K562 (cell line): Measurements from ENCODE around the gene CREM. TPM values are rescaled to one million over a fixed set of nuclear protein-coding genes. Genes with fewer than 3 reads are reported as not detected.
"Not testable (repeated sequence)": the region's sequence is repeated elsewhere in the genome, so short reads cannot be mapped to it uniquely, and the experiment has no call there.

Experiments
- ATAC-seq: fragments of 200-7000 bp; cut with Tn5 transposase; 3 replicates; pipeline ENCODE4 v1.9.1; 2020; ENCODE audit warnings: moderate library complexity
- BruUV-seq: library from RNA; stranded (reverse); fragments of 400-500 nt; replicated peaks from 2 replicates; lab custom pipeline; 2021; lab: Mats Ljungman, UMichigan
- CTCF ChIA-PET: fragments of 300-600 bp; formaldehyde crosslinking; extraction: SDS; loops from one replicate; lab custom pipeline; 2021; ENCODE audit warnings: low intra/inter-chr PET ratio; lab: Yijun Ruan, JAX
- POLR2A ChIA-PET: fragments of 300-600, 350-650 bp; sonication (Branson Sonifier 250); formaldehyde crosslinking; extraction: SDS; loops from one replicate; lab custom pipeline; 2021; ENCODE audit warnings: antibody characterized with exemption, inconsistent platforms; lab: Yijun Ruan, JAX
- DNase-seq, 4 experiments: peaks; one replicate each; pipeline versions ENCODE4 v3.0.0 to v3.0.0-alpha.2; 2011 to 2018; ENCODE audit warnings: low spot score in 3 of 4, mixed read lengths in 3 of 4; ENCODE audit errors: extremely low read depth in 1 of 4
- FAIRE-seq: peaks from 2 replicates; lab custom pipeline; 2011; peaks lifted over from hg19 to GRCh38; lab: Jason Lieb, UNC
- H2AFZ ChIP-seq: 2 replicates; pipeline ENCODE4 v1.6.0; 2011; ENCODE audit warnings: low read depth, low read length, control low read depth, inconsistent platforms
- H3K27ac ChIP-seq: fragments of 200-600 bp; 3 replicates; pipeline ENCODE4 v1.8.0; 2011; ENCODE audit warnings: low read depth, mild to moderate bottlenecking, control low read depth, inconsistent platforms, low read length, moderate library complexity, mixed read lengths; ENCODE audit errors: extremely low read depth
- H3K27me3 ChIP-seq, 2 experiments: fragments of 300-600 bp in 1 of 2; 2 replicates in 1 of 2; 3 replicates in 1 of 2; pipeline versions ENCODE4 v1.6.0 to v1.8.0; 2011; ENCODE audit warnings: inconsistent platforms in 2 of 2, low read length in 2 of 2, mild to moderate bottlenecking in 1 of 2, mixed read lengths in 1 of 2, moderate library complexity in 1 of 2; ENCODE audit not compliant: control insufficient read depth in 2 of 2, insufficient read depth in 2 of 2
- H3K36me3 ChIP-seq: fragments of 300-600 bp; 3 replicates; pipeline ENCODE4 v1.8.0; 2011; ENCODE audit warnings: mild to moderate bottlenecking, low read length, inconsistent platforms; ENCODE audit not compliant: control insufficient read depth, insufficient read depth
- H3K4me1 ChIP-seq, 2 experiments: fragments of 200-600 bp in 1 of 2; replicated peaks in 1 of 2; 2 replicates in 1 of 2; 3 replicates in 1 of 2; pipeline versions ENCODE4 v1.5.1 to v1.8.0; 2011; ENCODE audit warnings: inconsistent platforms in 2 of 2, low read length in 2 of 2, mild to moderate bottlenecking in 1 of 2, mixed read lengths in 1 of 2, moderate library complexity in 1 of 2; ENCODE audit not compliant: control insufficient read depth in 2 of 2, insufficient read depth in 2 of 2
- H3K4me2 ChIP-seq: 2 replicates; pipeline ENCODE4 v1.6.1; 2011; ENCODE audit warnings: low read length, control low read depth, inconsistent platforms, mixed read lengths; ENCODE audit not compliant: insufficient read depth
- H3K4me3 ChIP-seq: fragments of 200-600 bp; sonication (generic), shearing (Covaris generic); 2 replicates; pipeline ENCODE4 v1.5.1; 2016; ENCODE audit warnings: control low read depth, inconsistent platforms
- H3K79me2 ChIP-seq: fragments of 200-600 bp; 3 replicates; pipeline ENCODE4 v1.8.0; 2011; ENCODE audit warnings: low read length, inconsistent platforms; ENCODE audit not compliant: control insufficient read depth, insufficient read depth
- H3K9ac ChIP-seq, 2 experiments: 2 replicates each; pipeline versions ENCODE4 v1.6.0 to v1.6.1; 2011; ENCODE audit warnings: low read depth in 2 of 2, low read length in 2 of 2, control low read depth in 1 of 2, inconsistent platforms in 1 of 2, mild to moderate bottlenecking in 1 of 2, mixed read lengths in 1 of 2; ENCODE audit not compliant: insufficient read depth in 1 of 2
- H3K9me1 ChIP-seq: one replicate; pipeline ENCODE4 v1.6.0; 2011; ENCODE audit warnings: inconsistent platforms, mild to moderate bottlenecking, low read length, moderate library complexity; ENCODE audit not compliant: control insufficient read depth, insufficient read depth
- H3K9me3 ChIP-seq: replicated peaks from 2 replicates; pipeline ENCODE4 v1.5.1; 2011; ENCODE audit warnings: low read depth, low read length, inconsistent platforms; ENCODE audit not compliant: control insufficient read depth, insufficient read depth
- H4K20me1 ChIP-seq: replicated peaks from 2 replicates; pipeline ENCODE4 v1.6.1; 2011; ENCODE audit warnings: low read length, inconsistent platforms, mixed read lengths; ENCODE audit not compliant: control insufficient read depth, insufficient read depth
- BRCA1 ChIP-seq, 2 experiments: fragments of 450-650 bp in 1 of 2; sonication (generic) in 1 of 2; formaldehyde crosslinking in 1 of 2; IDR thresholded peaks; 2 replicates each; pipeline versions ENCODE4 v1.5.0 to v1.6.1; 2017 to 2020; ENCODE audit warnings: mild to moderate bottlenecking in 1 of 2, missing genetic modification reagents in 1 of 2
- NR2C2 ChIP-seq, 2 experiments: fragments of 200-800 bp in 1 of 2; sonication (Bioruptor generic) in 1 of 2; sonication (generic) in 1 of 2; formaldehyde crosslinking in 1 of 2; IDR thresholded peaks; 2 replicates each; pipeline versions ENCODE4 v1.6.1 to v1.8.0; 2016 to 2022; ENCODE audit warnings: mild to moderate bottlenecking in 1 of 2, missing compliant biosample characterization in 1 of 2, missing genetic modification characterization in 1 of 2, missing genetic modification reagents in 1 of 2
- POLR2G ChIP-seq: fragments of 200-400 bp; formaldehyde crosslinking; IDR thresholded peaks from 2 replicates; pipeline ENCODE4 v1.6.1; 2017; ENCODE audit warnings: low read depth, mild to moderate bottlenecking, antibody characterized with exemption, low read length, moderate library complexity
- WGBS: fragments of 100-300 bp; shearing (Covaris generic); methylation state at CpG from one replicate; pipeline ENCODE4 v1.1.6; 2016; ENCODE audit warnings: low coverage, mixed read lengths; ENCODE audit not compliant: insufficient coverage; ENCODE audit errors: missing lambda C conversion rate; 5-methylcytosine and 5-hydroxymethylcytosine counted together
- in situ Hi-C: fragments of 300-500 bp; cut with MboI; formaldehyde crosslinking; loops from 4 replicates; pipeline ENCODE4 v1.15.0; 2018; ENCODE audit warnings: inconsistent platforms, mixed read lengths
- intact Hi-C: fragments of 100-400 bp; cut with micrococcal nuclease; formaldehyde crosslinking; loops from 2 replicates; pipeline ENCODE4 v1.14.2; 2022
- polyA plus RNA-seq, 8 experiments: library from polyadenylated mRNA; depleted of rRNA in 4 of 8; stranded (reverse) in 5 of 8; unstranded in 3 of 8; fragments of >200 nt; fragmentation: Nextera tagmentation in 2 of 8; fragmentation: Illumina TruSeq in 1 of 8; extraction: Ambion mirVana in 2 of 8; extraction: Trizol in 1 of 8; gene quantifications; 2 replicates each; pipeline versions ENCODE4 v1.2.1 to v1.2.3, GENCODE V29; 2011 to 2014; ENCODE audit warnings: inconsistent platforms in 1 of 8, missing spikeins in 1 of 8
- total RNA-seq, 7 experiments: library from RNA; depleted of rRNA in 6 of 7; stranded (reverse); fragments of >200 nt in 6 of 7; fragmentation: Illumina TruSeq in 2 of 7; extraction: Trizol in 2 of 7; gene quantifications; 2 replicates each; pipeline versions ENCODE4 v1.2.1 to v1.2.3, GENCODE V29; 2011 to 2021; ENCODE audit warnings: low replicate concordance in 1 of 7

CREM gene
- total and polyA plus RNA-seq, 9 of the 15 experiments (the other 6 are each of a cell fraction or from before 2014, with no cell fraction given), result 39.1 to 70.2 (median 48.3) TPM

DNA sequence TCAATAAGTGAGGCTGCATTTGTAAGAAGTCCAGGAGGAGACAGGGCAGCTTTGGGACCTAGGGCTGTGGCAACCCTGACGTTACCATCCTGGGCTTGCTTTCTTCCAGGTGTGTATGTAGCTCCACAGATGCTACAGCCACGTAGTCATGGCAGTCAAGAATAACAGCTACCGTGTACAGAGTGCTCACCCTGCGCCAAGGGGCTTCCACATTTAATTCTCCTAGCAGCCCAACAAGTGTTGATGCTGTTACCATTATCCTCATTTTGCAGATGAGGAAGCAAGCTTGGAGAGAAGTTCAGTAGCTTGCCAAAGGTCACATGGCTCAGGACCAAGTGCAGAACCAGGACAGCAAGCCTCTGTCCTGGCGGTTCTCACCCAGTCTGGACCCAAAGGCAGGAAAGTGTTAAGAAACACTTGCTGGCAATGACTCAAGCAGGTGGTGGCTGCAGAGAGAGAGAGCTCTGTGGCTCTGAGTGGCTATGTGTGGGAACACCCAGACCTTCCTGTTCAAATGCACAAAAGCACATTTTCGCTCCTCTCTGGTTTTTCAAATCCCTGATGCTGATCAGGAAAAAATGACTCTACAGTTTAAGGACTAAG lies 89.8 kb downstream of the CREM start:
- BruUV-seq, result no TSS peak
- H3K27me3 ChIP-seq, result no peaks in the 10 kb centered on the region
- H3K9ac ChIP-seq, result no peak overlapping the region
- intact Hi-C loops, result no loop called here
- H3K4me2 ChIP-seq, result no peak overlapping the region
- H3K36me3 ChIP-seq, result no peaks in the 10 kb centered on the region; the same call in 2 of the 3 replicates
- H3K27ac ChIP-seq, result no peak overlapping the region
- ChIA-PET CTCF (no interaction called here), POLR2A (interaction anchor here (0.9 to 3.8 kb wide), 5 partner anchors 9 to 176 kb away, joined by 3 to 12 read pairs (median 3); partner anchors contain the start of gene CREM)
- H3K4me3 ChIP-seq, result no peak overlapping the region
- no peaks in the 10 kb centered on the region for H3K9me1 ChIP-seq
- no peaks in the 10 kb centered on the region for H4K20me1 ChIP-seq
- H3K79me2 ChIP-seq, result no peaks in the 10 kb centered on the region
- H3K4me1 ChIP-seq, result peaks cover 0 to 4% of the 10 kb centered on the region in 2 experiments; a peak in 1 of 5 replicates
- TF ChIP-seq BRCA1 (IDR thresholded peaks at IDR 0.05) (no peak), BRCA1 (CRISPR knock-in tag; IDR thresholded peaks at IDR 0.05) (no peak), NR2C2 (CRISPR knock-in tag; IDR thresholded peaks at IDR 0.05) (no peak), NR2C2 (tag; IDR thresholded peaks at IDR 0.05) (0 out of 2 replicates have a peak, but pooled peaks have one; percentile 17), POLR2G (no peak)
- H2AFZ ChIP-seq, result peak overlapping the region; percentile 18; the same call in 1 of the 2 replicates
- no peak for DNase-seq
- peak; percentile 17; the same call in 1 of the 3 replicates for ATAC-seq
- WGBS, result 38% methylated on average over 6 of the region's 6 CpGs
- H3K9me3 ChIP-seq, result no peaks in the 10 kb centered on the region
- FAIRE-seq, result no peak
- in situ Hi-C loops, result loop anchor here (5.0 kb wide), 1 partner anchor 94 kb away; no protein-coding TSS in a partner anchor

DNA sequence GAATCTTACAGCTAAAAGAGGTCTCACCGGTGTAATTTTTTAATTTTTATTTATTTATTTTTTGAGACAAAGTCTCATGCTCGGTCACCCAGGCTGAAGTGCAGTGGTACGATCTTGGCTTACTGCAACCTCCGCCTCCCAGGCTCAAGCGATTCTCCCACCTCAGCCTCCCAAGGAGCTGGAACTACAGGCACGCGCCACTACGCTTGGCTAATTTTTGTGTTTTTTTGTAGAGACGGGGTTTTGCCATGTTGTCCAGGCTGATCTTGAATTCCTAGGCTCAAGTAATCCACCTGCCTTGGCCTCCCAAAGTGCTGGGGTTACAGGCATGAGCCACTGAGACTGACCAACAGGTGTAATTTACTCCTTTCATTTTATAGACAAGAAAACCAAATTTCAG lies 90.3 kb downstream of the CREM start:
- DNase-seq, H3K27me3 ChIP-seq, H3K9ac ChIP-seq, H3K9me3 ChIP-seq, H2AFZ ChIP-seq, H3K36me3 ChIP-seq, H3K4me3 ChIP-seq, H3K9me1 ChIP-seq, BruUV-seq, H4K20me1 ChIP-seq, ATAC-seq, FAIRE-seq, H3K4me1 ChIP-seq, H3K27ac ChIP-seq, H3K79me2 ChIP-seq, intact Hi-C loops, H3K4me2 ChIP-seq: not testable (repeated sequence)
- WGBS, result 80% methylated on average over 9 of the region's 9 CpGs
- in situ Hi-C loops, result loop anchor here (5.0 kb wide), 1 partner anchor 95 kb away; no protein-coding TSS in a partner anchor
- POLR2A ChIA-PET, result interaction anchor here (1.1 to 3.8 kb wide), 4 partner anchors 13 to 175 kb away, joined by 3 to 12 read pairs (median 5); partner anchors contain the start of gene CREM
- CTCF ChIA-PET, result interaction anchor here (2.7 kb wide), 1 partner anchor 97 kb away, joined by 19 read pairs; no protein-coding TSS in a partner anchor
